Gastrocnemius medialis (tissue), 4 donors: Measurements from ENCODE around the gene MPP3. TPM values are rescaled to one million over a fixed set of nuclear protein-coding genes. Genes with fewer than 3 reads are reported as not detected.

ENCODE experiments used
- ATAC-seq, 2 donors: fragments of 150-250 bp; one replicate each; pipeline ENCODE4 v1.9.1; 2016
- DNase-seq, 2 donors: peaks; one replicate each; pipeline ENCODE4 v3.0.0-alpha.2; 2019
- H3K27ac ChIP-seq, 4 donors: fragments of 200-600 bp; sonication (generic); 1 replicate in 1 of 4; 2 replicates in 3 of 4; pipeline ENCODE4 v1.5.1; 2016 to 2018; ENCODE audit warnings: mild to moderate bottlenecking in 2 of 4, moderate library complexity in 1 of 4
- H3K27me3 ChIP-seq, 3 donors: fragments of 200-600 bp; sonication (generic) in 2 of 3; 1 replicate in 1 of 3; 2 replicates in 2 of 3; pipeline versions ENCODE4 v1.5.1 to v1.6.0; 2016 to 2019; ENCODE audit warnings: mild to moderate bottlenecking in 1 of 3, moderate library complexity in 1 of 3
- H3K36me3 ChIP-seq, 2 donors: fragments of 200-600 bp; sonication (generic) in 1 of 2; one replicate each; pipeline ENCODE4 v1.5.1; 2017 to 2018
- H3K4me1 ChIP-seq, 2 donors: fragments of 200-600 bp; sonication (generic) in 1 of 2; one replicate each; pipeline ENCODE4 v1.5.1; 2016 to 2017; ENCODE audit warnings: mild to moderate bottlenecking in 2 of 2
- H3K4me3 ChIP-seq, 4 donors: fragments of 200-600 bp; sonication (generic) in 3 of 4; 1 replicate in 1 of 4; 2 replicates in 3 of 4; pipeline ENCODE4 v1.5.1; 2016 to 2019; ENCODE audit warnings: mild to moderate bottlenecking in 2 of 4
- H3K9me3 ChIP-seq, 3 donors: fragments of 200-600 bp; sonication (generic) in 2 of 3; 1 replicate in 1 of 3; 2 replicates in 2 of 3; pipeline ENCODE4 v1.5.1; 2016 to 2019
- CTCF ChIP-seq, 5 experiments: fragments of 450-650 bp in 3 of 5; fragments of 200-600 bp in 2 of 5; sonication (generic) in 2 of 5; IDR thresholded peaks in 4 of 5; conservative IDR thresholded peaks in 1 of 5; 1 replicate in 4 of 5; 2 replicates in 1 of 5; pipeline ENCODE4 v1.5.1; 2016 to 2019; ENCODE audit warnings: antibody characterized with exemption in 5 of 5, mild to moderate bottlenecking in 3 of 5, moderate library complexity in 3 of 5
- POLR2A ChIP-seq, 2 donors: fragments of 450-650 bp; IDR thresholded peaks; one replicate each; pipeline ENCODE4 v1.6.1; 2017; ENCODE audit warnings: antibody characterized with exemption in 2 of 2, mild to moderate bottlenecking in 2 of 2, moderate library complexity in 2 of 2
- in situ Hi-C, 4 donors: fragments of 200-750 bp; cut with MboI; loops; one replicate each; pipeline versions ENCODE4 v1.15.0 to v1.8.0; 2017; ENCODE audit warnings: low sequenced_read_pairs in 4 of 4
- intact Hi-C: fragments of 100-400 bp; cut with DNase I; formaldehyde crosslinking; loops from one replicate; pipeline ENCODE4 v1.15.1; 2023; ENCODE audit warnings: low total_unique reads
- total RNA-seq, 4 donors: library from RNA; depleted of rRNA; stranded (reverse); fragments of >200 nt; gene quantifications; one replicate each; pipeline versions ENCODE4 v1.1.0 to v1.2.3, GENCODE V29; 2016

Gene MPP3
- total RNA-seq, 4 donors from 2014 or later, result 0.12 to 2.4 (median 1.1) TPM

GRCh38 chr17:43860927-43861622, 28.1 kb upstream of the MPP3 start:
- ATAC-seq (peak; percentile 78 to 79), DNase-seq (peak; percentile 36 to 53)
- Histone ChIP-seq H3K27me3 (no peaks in the 10 kb centered on the region), H3K36me3 (no peaks in the 10 kb centered on the region), H3K4me3 (no peak overlapping the region), H3K27ac (peak overlapping the region; percentile 55 to 69 (median 64)), H3K9me3 (no peaks in the 10 kb centered on the region), H3K4me1 (peaks cover 12 to 23% of the 10 kb centered on the region in 2 donors)
- intact Hi-C loops (no loop called here), in situ Hi-C loops (no loop called here)
- TF ChIP-seq CTCF (IDR thresholded peaks at IDR 0.05 in 4 of 5, conservative IDR thresholded peaks at IDR 0.05 in 1 of 5), result no peak
- no peak for TF ChIP-seq POLR2A (IDR thresholded peaks at IDR 0.05)

GRCh38 chr17:43860077-43860725, 27.3 kb upstream of the MPP3 start:
- ATAC-seq, result no peak
- no peak for DNase-seq
- in situ Hi-C loops, result no loop called here
- Histone ChIP-seq H3K4me3 (no peak overlapping the region), H3K27me3 (no peaks in the 10 kb centered on the region), H3K4me1 (peaks cover 12 to 26% of the 10 kb centered on the region in 2 donors), H3K27ac (peak overlapping the region; percentile 54 to 69 (median 64)), H3K9me3 (no peaks in the 10 kb centered on the region), H3K36me3 (no peaks in the 10 kb centered on the region)
- no peak for TF ChIP-seq POLR2A (IDR thresholded peaks at IDR 0.05)
- no peak for TF ChIP-seq CTCF (IDR thresholded peaks at IDR 0.05 in 4 of 5, conservative IDR thresholded peaks at IDR 0.05 in 1 of 5)
- intact Hi-C loops, result no loop called here

- intact Hi-C loops (no loop called here), in situ Hi-C loops (no loop called here)
- H3K9me3 ChIP-seq, result no peaks in the 10 kb centered on the region
- TF ChIP-seq CTCF (IDR thresholded peaks at IDR 0.05 in 4 of 5, conservative IDR thresholded peaks at IDR 0.05 in 1 of 5), result no peak
- no peak for TF ChIP-seq POLR2A (IDR thresholded peaks at IDR 0.05)
- peak overlapping the region; percentile 33 to 69 (median 64) for H3K27ac ChIP-seq
- H3K4me1 ChIP-seq, result peaks cover 12 to 26% of the 10 kb centered on the region in 2 donors
- no peaks in the 10 kb centered on the region for H3K36me3 ChIP-seq
- peak overlapping the region in 1 of 4 donors; percentile 15 for H3K4me3 ChIP-seq
- DNase-seq, result no peak
- no peak for ATAC-seq
- no peaks in the 10 kb centered on the region for H3K27me3 ChIP-seq
Measured at GRCh38 chr17:43857957-43858600, 25.1 kb upstream of the MPP3 start.

- Histone ChIP-seq H3K4me1 (peaks cover 12 to 26% of the 10 kb centered on the region in 2 donors), H3K4me3 (no peak overlapping the region), H3K9me3 (no peaks in the 10 kb centered on the region), H3K27me3 (no peaks in the 10 kb centered on the region), H3K27ac (peak overlapping the region; percentile 10 to 69 (median 64)), H3K36me3 (no peaks in the 10 kb centered on the region)
- DNase-seq (no peak), ATAC-seq (no peak)
- intact Hi-C loops, result no loop called here
- TF ChIP-seq CTCF (IDR thresholded peaks at IDR 0.05 in 4 of 5, conservative IDR thresholded peaks at IDR 0.05 in 1 of 5) (no peak), POLR2A (IDR thresholded peaks at IDR 0.05) (no peak)
- in situ Hi-C loops, result no loop called here
Measured at GRCh38 chr17:43857141-43857540, 24.2 kb upstream of the MPP3 start.
